NB4 (cell line): ENCODE data around the gene SAT2.

ENCODE experiments used
- MYC ChIP-seq: IDR thresholded peaks from 2 replicates; pipeline ENCODE4 v1.6.1; 2011; ENCODE audit warnings: low read depth, low read length
- POLR2A ChIP-seq: IDR thresholded peaks from 2 replicates; pipeline ENCODE4 v1.6.1; 2011; ENCODE audit warnings: mild to moderate bottlenecking; ENCODE audit not compliant: insufficient read length; ENCODE audit errors: extremely low read depth
- TF ChIP-seq, protein P1 (sequence below): IDR thresholded peaks from one replicate; pipeline ENCODE4 v1.5.1; 2012; ENCODE audit warnings: low read depth, low read length
- TF ChIP-seq, protein P2 (sequence below): IDR thresholded peaks from 2 replicates; pipeline ENCODE4 v1.6.1; 2011; ENCODE audit warnings: low read depth, low read length

DNA sequence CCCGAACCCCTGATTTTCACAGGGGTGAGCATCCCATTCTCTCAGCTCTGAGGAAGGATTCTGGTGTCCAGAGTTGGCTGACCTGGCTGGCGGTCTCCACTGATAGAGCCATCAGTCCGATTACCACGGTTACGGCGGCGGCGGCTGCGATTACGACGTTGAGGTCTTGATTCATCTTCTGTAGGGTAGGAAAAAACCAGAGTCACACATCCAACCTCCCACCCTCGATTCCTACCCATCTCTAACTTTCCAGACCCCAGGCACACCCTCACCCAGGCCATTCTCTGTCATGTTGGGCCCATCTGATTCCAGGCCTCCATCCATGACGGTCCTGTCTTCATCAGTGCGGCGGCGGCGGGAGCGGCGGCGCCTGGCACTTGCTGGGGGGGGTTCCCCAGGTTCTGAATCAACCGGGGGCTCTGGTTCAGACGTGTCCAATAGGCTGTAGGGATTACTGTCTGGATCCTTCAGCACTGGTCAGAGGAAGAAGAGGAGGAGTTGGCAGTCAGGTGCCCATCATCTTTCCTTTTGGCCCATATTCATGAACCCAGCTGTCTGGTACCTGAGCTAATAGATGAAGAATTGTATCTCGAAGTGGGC is 35.1 kb downstream of the SAT2 start:
- TF ChIP-seq, protein P1, sequence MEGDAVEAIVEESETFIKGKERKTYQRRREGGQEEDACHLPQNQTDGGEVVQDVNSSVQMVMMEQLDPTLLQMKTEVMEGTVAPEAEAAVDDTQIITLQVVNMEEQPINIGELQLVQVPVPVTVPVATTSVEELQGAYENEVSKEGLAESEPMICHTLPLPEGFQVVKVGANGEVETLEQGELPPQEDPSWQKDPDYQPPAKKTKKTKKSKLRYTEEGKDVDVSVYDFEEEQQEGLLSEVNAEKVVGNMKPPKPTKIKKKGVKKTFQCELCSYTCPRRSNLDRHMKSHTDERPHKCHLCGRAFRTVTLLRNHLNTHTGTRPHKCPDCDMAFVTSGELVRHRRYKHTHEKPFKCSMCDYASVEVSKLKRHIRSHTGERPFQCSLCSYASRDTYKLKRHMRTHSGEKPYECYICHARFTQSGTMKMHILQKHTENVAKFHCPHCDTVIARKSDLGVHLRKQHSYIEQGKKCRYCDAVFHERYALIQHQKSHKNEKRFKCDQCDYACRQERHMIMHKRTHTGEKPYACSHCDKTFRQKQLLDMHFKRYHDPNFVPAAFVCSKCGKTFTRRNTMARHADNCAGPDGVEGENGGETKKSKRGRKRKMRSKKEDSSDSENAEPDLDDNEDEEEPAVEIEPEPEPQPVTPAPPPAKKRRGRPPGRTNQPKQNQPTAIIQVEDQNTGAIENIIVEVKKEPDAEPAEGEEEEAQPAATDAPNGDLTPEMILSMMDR: no peak
- TF ChIP-seq POLR2A (no peak), MYC (no peak)
- TF ChIP-seq, protein P2, sequence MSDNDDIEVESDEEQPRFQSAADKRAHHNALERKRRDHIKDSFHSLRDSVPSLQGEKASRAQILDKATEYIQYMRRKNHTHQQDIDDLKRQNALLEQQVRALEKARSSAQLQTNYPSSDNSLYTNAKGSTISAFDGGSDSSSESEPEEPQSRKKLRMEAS: no peak
